IMR-90 (cell line): Measurements from ENCODE around the gene SLC4A2. TPM values are rescaled to one million over a fixed set of nuclear protein-coding genes. Genes with fewer than 3 reads are reported as not detected.

Experiments used
- ATAC-seq: fragments of 200-7000 bp; cut with Tn5 transposase; 2 replicates; pipeline ENCODE4 v1.9.1; 2020; ENCODE audit warnings: low read depth, mild to moderate bottlenecking, moderate library complexity
- BruUV-seq: library from RNA; stranded (reverse); fragments of 400-500 nt; replicated peaks from 2 replicates; lab custom pipeline; 2021; lab: Mats Ljungman, UMichigan
- CTCF ChIA-PET: fragments of 300-600 bp; formaldehyde crosslinking; extraction: SDS; loops from one replicate; lab custom pipeline; 2021; ENCODE audit warnings: antibody characterized with exemption; lab: Yijun Ruan, JAX
- POLR2A ChIA-PET: fragments of 300-600 bp; sonication (Branson Sonifier 250); formaldehyde crosslinking; loops from one replicate; lab custom pipeline; 2022; ENCODE audit warnings: antibody characterized with exemption; ENCODE audit not compliant: unreplicated experiment; lab: Charles Lee
- DNase-seq: peaks from one replicate; pipeline ENCODE4 v3.0.0; 2013
- H2AFZ ChIP-seq: replicated peaks from 2 replicates; pipeline ENCODE3; 2013; ENCODE audit warnings: low read length, mild to moderate bottlenecking; ENCODE audit not compliant: poor library complexity
- H2AK5ac ChIP-seq: 2 replicates; pipeline ENCODE4 v1.6.1; 2013; ENCODE audit warnings: low read depth, low read length, inconsistent platforms
- H2AK9ac ChIP-seq: replicated peaks from 2 replicates; pipeline ENCODE3; 2013; ENCODE audit warnings: mild to moderate bottlenecking, low read depth, low read length, moderate library complexity; ENCODE audit not compliant: poor library complexity
- H2BK120ac ChIP-seq: 2 replicates; pipeline ENCODE4 v1.6.1; 2013; ENCODE audit warnings: low read depth, low read length, inconsistent platforms
- H2BK15ac ChIP-seq: 3 replicates; pipeline ENCODE4 v1.6.1; 2013; ENCODE audit warnings: low read depth, low read length, inconsistent platforms
- H2BK20ac ChIP-seq: 2 replicates; pipeline ENCODE4 v1.6.1; 2013; ENCODE audit warnings: low read depth, mild to moderate bottlenecking, inconsistent platforms, low read length, moderate library complexity
- H2BK5ac ChIP-seq: 2 replicates; pipeline ENCODE4 v1.6.1; 2013; ENCODE audit warnings: mild to moderate bottlenecking, low read depth, low read length, inconsistent platforms; ENCODE audit not compliant: poor library complexity, severe bottlenecking
- H3K14ac ChIP-seq: replicated peaks from 2 replicates; pipeline ENCODE4 v1.6.1; 2013; ENCODE audit warnings: low read depth, low read length, inconsistent platforms
- H3K18ac ChIP-seq: 2 replicates; pipeline ENCODE4 v1.6.1; 2013; ENCODE audit warnings: low read depth, low read length, control low read depth
- H3K23ac ChIP-seq: 2 replicates; pipeline ENCODE4 v1.6.1; 2013; ENCODE audit warnings: low read depth, low read length, inconsistent platforms
- H3K27ac ChIP-seq: 2 replicates; pipeline ENCODE4 v1.5.1; 2013; ENCODE audit warnings: mild to moderate bottlenecking, control low read depth, low read length; ENCODE audit not compliant: insufficient read depth
- H3K27me3 ChIP-seq: 2 replicates; pipeline ENCODE4 v1.6.1; 2013; ENCODE audit warnings: low read length; ENCODE audit not compliant: control insufficient read depth, insufficient read depth
- H3K36me3 ChIP-seq: 2 replicates; pipeline ENCODE4 v1.6.1; 2013; ENCODE audit warnings: low read length, mixed read lengths; ENCODE audit not compliant: control insufficient read depth, insufficient read depth
- H3K4ac ChIP-seq: 2 replicates; pipeline ENCODE4 v1.6.1; 2013; ENCODE audit warnings: low read depth, low read length, inconsistent platforms
- H3K4me1 ChIP-seq: 2 replicates; pipeline ENCODE4 v1.6.1; 2013; ENCODE audit warnings: low read length, mixed read lengths; ENCODE audit not compliant: control insufficient read depth, insufficient read depth
- H3K4me2 ChIP-seq: 2 replicates; pipeline ENCODE4 v1.6.1; 2013; ENCODE audit warnings: low read depth, mild to moderate bottlenecking, control low read depth, low read length, moderate library complexity
- H3K4me3 ChIP-seq: 2 replicates; pipeline ENCODE4 v1.5.1; 2013; ENCODE audit warnings: low read depth, mild to moderate bottlenecking, control low read depth, low read length, moderate library complexity; ENCODE audit not compliant: insufficient read depth
- H3K56ac ChIP-seq: 2 replicates; pipeline ENCODE4 v1.6.1; 2013; ENCODE audit warnings: low read length, inconsistent platforms; ENCODE audit not compliant: insufficient read depth; ENCODE audit errors: extremely low read depth
- H3K79me1 ChIP-seq, 2 experiments: 2 replicates each; pipeline ENCODE4 v1.6.1; 2013; ENCODE audit warnings: low read length in 2 of 2, inconsistent platforms in 1 of 2, low read depth in 1 of 2
- H3K9ac ChIP-seq: 2 replicates; pipeline ENCODE4 v1.6.1; 2013; ENCODE audit warnings: low read depth, low read length, control low read depth
- H3K9me1 ChIP-seq: 2 replicates; pipeline ENCODE4 v1.6.1; 2013; ENCODE audit warnings: low read length, inconsistent platforms; ENCODE audit not compliant: insufficient read depth
- H3K9me3 ChIP-seq: 2 replicates; pipeline ENCODE4 v1.6.1; 2013; ENCODE audit warnings: low read length; ENCODE audit not compliant: control insufficient read depth, insufficient read depth
- H4K20me1 ChIP-seq: 2 replicates; pipeline ENCODE4 v1.6.1; 2013; ENCODE audit warnings: low read length, inconsistent platforms; ENCODE audit not compliant: insufficient read depth
- H4K5ac ChIP-seq: 2 replicates; pipeline ENCODE4 v1.6.1; 2013; ENCODE audit warnings: mild to moderate bottlenecking, low read depth, low read length, control low read depth
- H4K8ac ChIP-seq, 2 experiments: 2 replicates each; pipeline ENCODE4 v1.6.1; 2013; ENCODE audit warnings: low read depth in 2 of 2, low read length in 2 of 2, control low read depth in 1 of 2, inconsistent platforms in 1 of 2
- H4K91ac ChIP-seq: 2 replicates; pipeline ENCODE4 v1.6.1; 2013; ENCODE audit warnings: low read depth, low read length, inconsistent platforms; ENCODE audit not compliant: insufficient read depth
- BHLHE40 ChIP-seq: fragments of 150-350 bp; IDR thresholded peaks from 2 replicates; pipeline ENCODE4 v1.6.1; 2016; ENCODE audit warnings: mild to moderate bottlenecking, low read depth, low read length
- CHD1 ChIP-seq: IDR thresholded peaks from 2 replicates; pipeline ENCODE4 v1.6.1; 2012; ENCODE audit warnings: low read depth, low read length, improper control_type of control experiment
- CTCF ChIP-seq: conservative IDR thresholded peaks from 2 replicates; pipeline ENCODE4 v1.5.1; 2012; ENCODE audit warnings: mild to moderate bottlenecking, low read depth, low read length, improper control_type of control experiment
- ELK1 ChIP-seq: fragments of 150-350 bp; IDR thresholded peaks from 2 replicates; pipeline ENCODE4 v1.6.1; 2016; ENCODE audit warnings: low read depth, mild to moderate bottlenecking, low read length, moderate library complexity, borderline replicate concordance
- FOS ChIP-seq: fragments of 150-350 bp; IDR thresholded peaks from 2 replicates; pipeline ENCODE4 v1.6.1; 2016; ENCODE audit warnings: low read depth, low read length
- MXI1 ChIP-seq: IDR thresholded peaks from 2 replicates; pipeline ENCODE4 v1.6.1; 2012; ENCODE audit warnings: low read depth, mild to moderate bottlenecking, low read length, moderate library complexity, borderline replicate concordance
- NFE2L2 ChIP-seq: fragments of 150-350 bp; IDR thresholded peaks from 2 replicates; pipeline ENCODE4 v1.6.1; 2016; ENCODE audit warnings: low read depth, mild to moderate bottlenecking, low read length
- POLR2A ChIP-seq: IDR thresholded peaks from 2 replicates; pipeline ENCODE4 v1.6.1; 2012; ENCODE audit warnings: mild to moderate bottlenecking, low read depth, low read length
- RAD21 ChIP-seq: IDR thresholded peaks from 2 replicates; pipeline ENCODE4 v1.6.1; 2012; ENCODE audit warnings: low read length, improper control_type of control experiment
- RCOR1 ChIP-seq: IDR thresholded peaks from 2 replicates; pipeline ENCODE4 v1.6.1; 2012; ENCODE audit warnings: mild to moderate bottlenecking, low read length, improper control_type of control experiment; ENCODE audit not compliant: insufficient replicate concordance
- RFX5 ChIP-seq: IDR thresholded peaks from 2 replicates; pipeline ENCODE4 v1.8.0; 2012; ENCODE audit warnings: low read depth, mild to moderate bottlenecking, low read length, moderate library complexity
- SMC3 ChIP-seq: fragments of 150-350 bp; IDR thresholded peaks from 2 replicates; pipeline ENCODE4 v1.6.1; 2016; ENCODE audit warnings: low read depth, mild to moderate bottlenecking, antibody characterized with exemption, low read length, moderate library complexity
- USF2 ChIP-seq: fragments of 150-350 bp; IDR thresholded peaks from 2 replicates; pipeline ENCODE4 v1.6.1; 2017; ENCODE audit warnings: mild to moderate bottlenecking, antibody characterized with exemption, low read length, low read depth
- WGBS, 2 experiments: methylation state at CpG; one replicate each; pipeline versions ENCODE4 v1.1.5 to v1.1.7; 2013; ENCODE audit warnings: missing lambda C conversion rate in 2 of 2; ENCODE audit not compliant: insufficient read length in 1 of 2; ENCODE audit errors: extremely low coverage in 2 of 2; 5-methylcytosine and 5-hydroxymethylcytosine counted together
- dilution Hi-C: fragments of 300-500 bp; cut with HindIII; formaldehyde crosslinking; loops from one replicate; pipeline ENCODE4 v1.14.3; 2018; ENCODE audit warnings: low sequenced_read_pairs; ENCODE audit not compliant: unreplicated experiment
- in situ Hi-C: fragments of 300-500 bp; cut with MboI; formaldehyde crosslinking; loops from 3 replicates; pipeline ENCODE4 v1.14.3; 2019; ENCODE audit warnings: low sequenced_read_pairs, inconsistent platforms, mixed read lengths
- intact Hi-C: fragments of 100-400 bp; cut with micrococcal nuclease; formaldehyde crosslinking; loops from 2 replicates; pipeline ENCODE4 v1.10.0; 2022
- polyA plus RNA-seq, 3 experiments: library from polyadenylated mRNA; depleted of rRNA; stranded (reverse); fragments of >200 nt; gene quantifications; 2 replicates each; pipeline ENCODE4 v1.2.3, GENCODE V29; 2012; ENCODE audit warnings: low replicate concordance in 1 of 3
- total RNA-seq: library from RNA; depleted of rRNA; stranded (reverse); fragments of >200 nt; gene quantifications from 2 replicates; pipeline ENCODE4 v1.2.3, GENCODE V29; 2012

SLC4A2 gene
- total and polyA plus RNA-seq, 2 of the 4 experiments (the other 2 are of a cell fraction) = 29.6 to 91.0 TPM

- peak overlapping the region; percentile 92 for H2AFZ ChIP-seq
- in situ Hi-C loops (no loop called here), dilution Hi-C loops (no loop called here), intact Hi-C loops (loop anchor here (2.0 kb wide), 1 partner anchor 23 kb away; the partner anchor contains the start of gene FASTK)
- H3K4me2 ChIP-seq = peak overlapping the region; percentile 80
- H3K56ac ChIP-seq = peak overlapping the region; percentile 95
- peak overlapping the region; percentile 18 for H2BK20ac ChIP-seq
- peak overlapping the region; percentile 95 for H2AK9ac ChIP-seq
- no peaks in the 10 kb centered on the region for H3K27me3 ChIP-seq
- peak; percentile 86 for ATAC-seq
- peak overlapping the region; percentile 94 to 100 for H4K8ac ChIP-seq
- H3K18ac ChIP-seq = peak overlapping the region; percentile 52
- CTCF ChIA-PET = interaction anchor here (0.8 kb wide), 1 partner anchor 1771 kb away, joined by 3 read pairs; no protein-coding TSS in a partner anchor
- peak overlapping the region; percentile 84 for H2BK120ac ChIP-seq
- H4K91ac ChIP-seq = peak overlapping the region; percentile 98
- POLR2A ChIA-PET = interaction anchor here (0.6 kb wide), 1 partner anchor 51 kb away, joined by 6 read pairs; no protein-coding TSS in a partner anchor
- peak overlapping the region; percentile 80 for H4K5ac ChIP-seq
- no peaks in the 10 kb centered on the region for H3K9me3 ChIP-seq
- H3K36me3 ChIP-seq = no peaks in the 10 kb centered on the region
- BruUV-seq = no TSS peak
- H2BK15ac ChIP-seq = peak overlapping the region; percentile 69; the same call in 2 of the 3 replicates
- WGBS, 2 experiments = 0% methylated on average over 16 of the region's 46 CpGs; no CpG with 5 or more reads in 1 of the 2 experiments
- peak overlapping the region; percentile 94 for H2BK5ac ChIP-seq
- peak overlapping the region; percentile 95 for H2AK5ac ChIP-seq
- DNase-seq = peak; percentile 100
- H3K4ac ChIP-seq = peak overlapping the region; percentile 97
- peak overlapping the region; percentile 91 for H3K23ac ChIP-seq
- H3K9me1 ChIP-seq = peaks cover 12% of the 10 kb centered on the region; the same call in 1 of the 2 replicates
- H3K79me1 ChIP-seq = peaks cover 20 to 55% of the 10 kb centered on the region in 2 experiments
- H3K4me3 ChIP-seq = peak overlapping the region; percentile 38
- H3K4me1 ChIP-seq = peaks cover 40% of the 10 kb centered on the region
- peak overlapping the region; percentile 97 for H3K14ac ChIP-seq
- H4K20me1 ChIP-seq = peaks cover 18% of the 10 kb centered on the region
- peak overlapping the region; percentile 82 for H3K9ac ChIP-seq
- peak overlapping the region; percentile 91 for H3K27ac ChIP-seq
- TF ChIP-seq POLR2A (no peak; the same call in 1 of the 2 replicates), MXI1 (peak; percentile 70; the same call in 1 of the 2 replicates), RAD21 (no peak), SMC3 (no peak), BHLHE40 (peak; percentile 95), RCOR1 (peak; percentile 81), ELK1 (no peak), CTCF (no peak), FOS (no peak), NFE2L2 (no peak), RFX5 (no peak), USF2 (no peak; the same call in 1 of the 2 replicates), CHD1 (no peak; the same call in 1 of the 2 replicates)
Measured at GRCh38 chr7:151057989-151058780, 1.2 kb upstream of the SLC4A2 start.
